ENCODE measurements around the gene TNFRSF8. TPM values are rescaled to one million over a fixed set of nuclear protein-coding genes. Genes with fewer than 3 reads are reported as not detected.
"Not testable (repeated sequence)": the region's sequence is repeated elsewhere in the genome, so short reads cannot be mapped to it uniquely, and the experiment has no call there.

TNFRSF8 gene
- total RNA-seq, 1 donor from 2014 or later = 0.52 TPM

- Histone ChIP-seq H3K4me1 (ENCODE audit: control insufficient read depth in 3 of 3, insufficient read depth in 3 of 3, low read length in 3 of 3) (no peaks in the 10 kb centered on the region), H3K36me3 (ENCODE audit: control insufficient read depth in 3 of 3, insufficient read depth in 3 of 3, low read length in 3 of 3) (peaks cover 33 to 43% (median 34%) of the 10 kb centered on the region in 3 donors), H3K4me3 (ENCODE audit: low read length in 3 of 3) (no peak overlapping the region), H3K27ac (ENCODE audit: low read depth, low read length) (no peak overlapping the region), H3K27me3 (ENCODE audit: control insufficient read depth in 3 of 3, insufficient read depth in 3 of 3, low read length in 3 of 3) (no peaks in the 10 kb centered on the region), H3K9me3 (ENCODE audit: control insufficient read depth in 3 of 3, low read length in 3 of 3) (no peaks in the 10 kb centered on the region), H3K9ac (ENCODE audit: low read depth in 1 of 3, low read length in 3 of 3) (no peak overlapping the region)
These were observed 34.9 kb upstream of the TNFRSF8 start for GRCh38 chr1:12028248-12028647.

GRCh38 chr1:12028957-12029511 lies 34.1 kb upstream of the TNFRSF8 start:
- H3K9me3 ChIP-seq (ENCODE audit: control insufficient read depth in 3 of 3, low read length in 3 of 3) = no peaks in the 10 kb centered on the region
- no peak overlapping the region for H3K4me3 ChIP-seq (ENCODE audit: low read length in 3 of 3)
- H3K36me3 ChIP-seq (ENCODE audit: control insufficient read depth in 3 of 3, insufficient read depth in 3 of 3, low read length in 3 of 3) = peaks cover 31 to 40% (median 32%) of the 10 kb centered on the region in 3 donors
- no peak overlapping the region for H3K9ac ChIP-seq (ENCODE audit: low read depth in 1 of 3, low read length in 3 of 3)
- no peaks in the 10 kb centered on the region for H3K27me3 ChIP-seq (ENCODE audit: control insufficient read depth in 3 of 3, insufficient read depth in 3 of 3, low read length in 3 of 3)
- no peak overlapping the region for H3K27ac ChIP-seq (ENCODE audit: low read depth, low read length)
- H3K4me1 ChIP-seq (ENCODE audit: control insufficient read depth in 3 of 3, insufficient read depth in 3 of 3, low read length in 3 of 3) = no peaks in the 10 kb centered on the region

GRCh38 chr1:12029720-12030339 lies 33.3 kb upstream of the TNFRSF8 start:
- Histone ChIP-seq H3K4me3 (ENCODE audit: low read length in 3 of 3) (no peak overlapping the region), H3K27me3 (ENCODE audit: control insufficient read depth in 3 of 3, insufficient read depth in 3 of 3, low read length in 3 of 3) (no peaks in the 10 kb centered on the region), H3K9ac (ENCODE audit: low read depth in 1 of 3, low read length in 3 of 3) (no peak overlapping the region), H3K36me3 (ENCODE audit: control insufficient read depth in 3 of 3, insufficient read depth in 3 of 3, low read length in 3 of 3) (peaks cover 28 to 37% (median 30%) of the 10 kb centered on the region in 3 donors), H3K4me1 (ENCODE audit: control insufficient read depth in 3 of 3, insufficient read depth in 3 of 3, low read length in 3 of 3) (no peaks in the 10 kb centered on the region), H3K9me3 (ENCODE audit: control insufficient read depth in 3 of 3, low read length in 3 of 3) (no peaks in the 10 kb centered on the region), H3K27ac (ENCODE audit: low read depth, low read length) (no peak overlapping the region)

- Histone ChIP-seq H3K36me3 (ENCODE audit: control insufficient read depth in 3 of 3, insufficient read depth in 3 of 3, low read length in 3 of 3) (peaks cover 22 to 27% (median 26%) of the 10 kb centered on the region in 3 donors), H3K27me3 (ENCODE audit: control insufficient read depth in 3 of 3, insufficient read depth in 3 of 3, low read length in 3 of 3) (no peaks in the 10 kb centered on the region), H3K27ac (ENCODE audit: low read depth, low read length) (no peak overlapping the region), H3K4me3 (ENCODE audit: low read length in 3 of 3) (no peak overlapping the region), H3K9ac (ENCODE audit: low read depth in 1 of 3, low read length in 3 of 3) (no peak overlapping the region), H3K4me1 (ENCODE audit: control insufficient read depth in 3 of 3, insufficient read depth in 3 of 3, low read length in 3 of 3) (no peaks in the 10 kb centered on the region), H3K9me3 (ENCODE audit: control insufficient read depth in 3 of 3, low read length in 3 of 3) (no peaks in the 10 kb centered on the region)
These were observed 31.8 kb upstream of the TNFRSF8 start for GRCh38 chr1:12031039-12031980.

- Histone ChIP-seq H3K9me3 (ENCODE audit: control insufficient read depth in 3 of 3, low read length in 3 of 3) (no peaks in the 10 kb centered on the region), H3K27me3 (ENCODE audit: control insufficient read depth in 3 of 3, insufficient read depth in 3 of 3, low read length in 3 of 3) (no peaks in the 10 kb centered on the region), H3K27ac (ENCODE audit: low read depth, low read length) (no peak overlapping the region), H3K4me1 (ENCODE audit: control insufficient read depth in 3 of 3, insufficient read depth in 3 of 3, low read length in 3 of 3) (no peaks in the 10 kb centered on the region), H3K36me3 (ENCODE audit: control insufficient read depth in 3 of 3, insufficient read depth in 3 of 3, low read length in 3 of 3) (peaks cover 14 to 22% (median 21%) of the 10 kb centered on the region in 3 donors), H3K4me3 (ENCODE audit: low read length in 3 of 3) (no peak overlapping the region), H3K9ac (ENCODE audit: low read depth in 1 of 3, low read length in 3 of 3) (no peak overlapping the region)
These were observed 30.9 kb upstream of the TNFRSF8 start for GRCh38 chr1:12032161-12032621.

GRCh38 chr1:12033441-12033840 lies 29.7 kb upstream of the TNFRSF8 start:
- not testable (repeated sequence) for H3K27me3 ChIP-seq (ENCODE audit: control insufficient read depth in 3 of 3, insufficient read depth in 3 of 3, low read length in 3 of 3); H3K4me1 ChIP-seq (ENCODE audit: control insufficient read depth in 3 of 3, insufficient read depth in 3 of 3, low read length in 3 of 3); H3K4me3 ChIP-seq (ENCODE audit: low read length in 3 of 3); H3K9ac ChIP-seq (ENCODE audit: low read depth in 1 of 3, low read length in 3 of 3); H3K9me3 ChIP-seq (ENCODE audit: control insufficient read depth in 3 of 3, low read length in 3 of 3); H3K27ac ChIP-seq (ENCODE audit: low read depth, low read length)
- peaks cover 8 to 21% (median 17%) of the 10 kb centered on the region in 3 donors for H3K36me3 ChIP-seq (ENCODE audit: control insufficient read depth in 3 of 3, insufficient read depth in 3 of 3, low read length in 3 of 3)

- H3K27ac ChIP-seq (ENCODE audit: low read depth, low read length) = peak overlapping the region; percentile 15
- H3K9me3 ChIP-seq (ENCODE audit: control insufficient read depth in 3 of 3, low read length in 3 of 3) = no peaks in the 10 kb centered on the region
- no peak overlapping the region for H3K4me3 ChIP-seq (ENCODE audit: low read length in 3 of 3)
- no peak overlapping the region for H3K9ac ChIP-seq (ENCODE audit: low read depth in 1 of 3, low read length in 3 of 3)
- H3K27me3 ChIP-seq (ENCODE audit: control insufficient read depth in 3 of 3, insufficient read depth in 3 of 3, low read length in 3 of 3) = no peaks in the 10 kb centered on the region
- H3K36me3 ChIP-seq (ENCODE audit: control insufficient read depth in 3 of 3, insufficient read depth in 3 of 3, low read length in 3 of 3) = peaks cover 8 to 13% (median 12%) of the 10 kb centered on the region in 3 donors
- H3K4me1 ChIP-seq (ENCODE audit: control insufficient read depth in 3 of 3, insufficient read depth in 3 of 3, low read length in 3 of 3) = no peaks in the 10 kb centered on the region
These were observed 28.7 kb upstream of the TNFRSF8 start for GRCh38 chr1:12034381-12034801.

GRCh38 chr1:12035312-12035711 lies 27.8 kb upstream of the TNFRSF8 start:
- Histone ChIP-seq H3K9me3 (ENCODE audit: control insufficient read depth in 3 of 3, low read length in 3 of 3) (no peaks in the 10 kb centered on the region), H3K4me1 (ENCODE audit: control insufficient read depth in 3 of 3, insufficient read depth in 3 of 3, low read length in 3 of 3) (no peaks in the 10 kb centered on the region), H3K36me3 (ENCODE audit: control insufficient read depth in 3 of 3, insufficient read depth in 3 of 3, low read length in 3 of 3) (peaks cover 5 to 10% (median 5%) of the 10 kb centered on the region in 3 donors), H3K27ac (ENCODE audit: low read depth, low read length) (no peak overlapping the region), H3K27me3 (ENCODE audit: control insufficient read depth in 3 of 3, insufficient read depth in 3 of 3, low read length in 3 of 3) (no peaks in the 10 kb centered on the region), H3K9ac (ENCODE audit: low read depth in 1 of 3, low read length in 3 of 3) (no peak overlapping the region), H3K4me3 (ENCODE audit: low read length in 3 of 3) (no peak overlapping the region)

- Histone ChIP-seq H3K4me1 (ENCODE audit: control insufficient read depth in 3 of 3, insufficient read depth in 3 of 3, low read length in 3 of 3) (no peaks in the 10 kb centered on the region), H3K27ac (ENCODE audit: low read depth, low read length) (no peak overlapping the region), H3K27me3 (ENCODE audit: control insufficient read depth in 3 of 3, insufficient read depth in 3 of 3, low read length in 3 of 3) (no peaks in the 10 kb centered on the region), H3K36me3 (ENCODE audit: control insufficient read depth in 3 of 3, insufficient read depth in 3 of 3, low read length in 3 of 3) (no peaks in the 10 kb centered on the region), H3K4me3 (ENCODE audit: low read length in 3 of 3) (no peak overlapping the region), H3K9me3 (ENCODE audit: control insufficient read depth in 3 of 3, low read length in 3 of 3) (no peaks in the 10 kb centered on the region), H3K9ac (ENCODE audit: low read depth in 1 of 3, low read length in 3 of 3) (no peak overlapping the region)
These were observed 25.4 kb upstream of the TNFRSF8 start for GRCh38 chr1:12037486-12038355.
